WI38 (cell line): ENCODE data around the gene HM13.
"Not testable (repeated sequence)": the region's sequence is repeated elsewhere in the genome, so short reads cannot be mapped to it uniquely, and the experiment has no call there.

Source experiments
- H3K4me3 ChIP-seq: 2 replicates; pipeline ENCODE4 v1.5.1; 2011; ENCODE audit warnings: low read depth, mild to moderate bottlenecking, control low read depth, low read length
- CTCF ChIP-seq: IDR thresholded peaks from 2 replicates; pipeline ENCODE4 v1.5.1; 2012; ENCODE audit warnings: low read depth, mild to moderate bottlenecking, control low read depth, low read length

Gene HM13

GRCh38 chr20:31604567-31605030 lies 90.4 kb downstream of the HM13 start:
- TF ChIP-seq CTCF, result no peak
- H3K4me3 ChIP-seq, result peak overlapping the region; percentile 69

- peak within 1 kb of the TSS; percentile 69 for H3K4me3 ChIP-seq
- no peak for TF ChIP-seq CTCF
Measured at GRCh38 chr20:31605031-31605901, 91.0 kb downstream of the HM13 start, which contains the start of gene ID1. Gene ID1 (plus strand): TSS chr20:31605289. CDS start chr20:31605388, 99 bp downstream.

GRCh38 chr20:31605902-31606803 lies 91.9 kb downstream of the HM13 start:
- TF ChIP-seq CTCF, result no peak
- peak overlapping the region; percentile 69 for H3K4me3 ChIP-seq

GRCh38 chr20:31606804-31607639 lies 92.8 kb downstream of the HM13 start:
- H3K4me3 ChIP-seq, result peak overlapping the region; percentile 69
- TF ChIP-seq CTCF, result no peak

- H3K4me3 ChIP-seq, result peak overlapping the region; percentile 69
- TF ChIP-seq CTCF, result no peak
Measured at GRCh38 chr20:31607640-31608250, 93.5 kb downstream of the HM13 start.

- no peak for TF ChIP-seq CTCF
Measured at GRCh38 chr20:31608251-31608945, 94.2 kb downstream of the HM13 start.

GRCh38 chr20:31612271-31612640 lies 98.0 kb downstream of the HM13 start:
- H3K4me3 ChIP-seq, result not testable (repeated sequence)

More at GRCh38 chr20:31608251-31608945, 94.2 kb downstream of the HM13 start:
- H3K4me3 ChIP-seq, result peak overlapping the region; percentile 11; the same call in 1 of the 2 replicates
